NCI-H2081 (cell line): Measurements from ENCODE around the gene IL17RD.

Experiments used
- DNase-seq, 2 experiments: peaks; one replicate each; lab custom pipeline; 2025; lab: John Stamatoyannopoulos, UW

Gene IL17RD

DNA sequence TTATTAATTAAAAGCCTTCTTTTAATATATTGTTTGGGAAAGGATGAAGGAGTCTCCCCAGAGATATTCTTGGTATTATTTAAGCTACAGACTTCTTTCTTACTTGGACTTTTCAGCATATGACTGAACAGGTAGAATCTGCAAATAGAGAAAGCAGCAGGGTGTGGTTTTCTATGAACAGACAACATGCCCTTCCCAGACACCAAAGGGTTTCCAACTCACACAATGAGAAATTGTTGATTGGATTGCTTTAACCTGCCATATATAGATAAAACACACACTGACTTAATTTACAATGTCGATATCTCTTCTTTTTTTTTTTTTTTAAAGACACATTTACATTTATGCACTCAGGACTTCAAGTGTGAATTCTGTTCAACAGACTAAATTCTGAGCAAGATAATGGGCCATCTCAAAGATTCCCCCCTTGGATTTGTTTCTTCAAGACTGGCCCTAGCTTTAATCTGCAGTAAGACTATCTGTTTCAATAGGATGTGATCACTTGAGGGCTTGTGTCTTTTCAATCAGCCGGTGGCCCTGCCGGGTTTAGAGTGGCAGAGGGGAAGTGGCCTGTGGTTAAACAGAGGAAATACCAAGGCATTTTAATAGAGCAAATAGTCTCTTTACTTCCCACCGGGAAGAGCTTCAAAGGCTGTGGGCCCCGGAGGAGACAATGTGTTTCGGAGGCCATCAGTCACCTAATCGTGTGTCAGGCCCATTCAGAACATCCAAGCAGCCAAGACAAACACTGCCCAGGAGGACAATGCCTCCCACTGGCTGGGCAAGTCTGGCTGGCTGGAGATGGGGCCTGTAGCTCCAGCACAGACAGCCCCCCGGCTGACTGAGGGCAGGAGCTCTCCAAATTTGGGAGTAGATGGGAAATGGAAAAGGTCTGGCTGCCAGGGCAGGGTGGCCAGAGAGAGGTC is 6.1 kb downstream of the IL17RD start:
- peak in 1 of 2 experiments; percentile 8 for DNase-seq

DNA sequence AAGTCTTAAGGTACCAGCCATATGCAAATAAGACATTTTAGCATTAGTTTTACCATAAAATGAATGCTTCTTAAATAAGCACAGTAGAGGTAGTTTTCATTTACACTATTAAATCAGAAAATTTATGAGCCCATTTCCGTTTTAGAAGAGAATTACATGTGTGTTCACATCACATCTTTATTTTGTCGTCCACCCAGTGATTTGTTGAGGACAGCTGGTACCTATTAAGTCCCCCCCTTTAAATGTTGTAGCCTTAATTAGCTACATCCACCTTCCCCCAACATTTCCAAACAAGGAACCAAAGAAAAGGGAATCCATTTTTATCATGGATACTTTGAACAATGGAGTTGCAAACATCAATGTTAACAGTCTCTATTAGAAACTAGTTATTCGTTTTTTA is 6.8 kb downstream of the IL17RD start:
- peak in 1 of 2 experiments; percentile 47 for DNase-seq

DNA sequence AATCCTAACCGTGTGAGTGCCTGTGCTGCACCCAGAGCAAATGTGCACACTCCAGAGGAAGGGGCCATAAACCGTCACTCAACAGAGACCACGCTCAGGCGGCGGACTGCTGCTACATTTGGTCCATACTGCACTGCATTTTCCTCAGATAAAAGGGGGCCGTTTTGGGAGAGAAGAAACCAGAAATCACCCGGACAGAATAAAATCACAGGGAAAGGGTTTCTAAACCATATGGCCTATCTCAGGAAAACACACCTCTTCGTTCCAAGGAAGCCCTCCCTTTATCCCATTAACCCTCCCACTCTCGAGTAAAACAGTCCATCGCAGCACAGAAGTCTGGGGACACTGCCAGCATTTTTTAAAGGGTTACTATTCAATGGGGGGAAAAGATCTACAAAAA is 7.6 kb downstream of the IL17RD start:
- no peak for DNase-seq

DNA sequence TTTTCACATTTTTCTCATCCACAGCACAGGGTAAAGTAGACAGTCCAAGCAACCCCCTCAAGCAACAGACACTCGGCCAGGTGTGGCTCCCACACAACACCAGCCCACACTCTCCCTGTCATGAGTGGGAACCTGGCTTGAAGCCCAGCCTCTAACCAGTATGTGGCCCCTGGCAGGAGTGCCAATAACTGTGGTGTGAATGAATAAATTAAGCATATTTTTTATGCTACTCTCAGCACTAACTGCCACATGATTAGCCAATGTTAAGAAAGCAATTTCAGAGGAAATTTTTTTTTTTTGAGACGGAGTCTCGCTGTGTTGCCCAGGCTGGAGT is 9.9 kb downstream of the IL17RD start:
- no peak for DNase-seq

DNA sequence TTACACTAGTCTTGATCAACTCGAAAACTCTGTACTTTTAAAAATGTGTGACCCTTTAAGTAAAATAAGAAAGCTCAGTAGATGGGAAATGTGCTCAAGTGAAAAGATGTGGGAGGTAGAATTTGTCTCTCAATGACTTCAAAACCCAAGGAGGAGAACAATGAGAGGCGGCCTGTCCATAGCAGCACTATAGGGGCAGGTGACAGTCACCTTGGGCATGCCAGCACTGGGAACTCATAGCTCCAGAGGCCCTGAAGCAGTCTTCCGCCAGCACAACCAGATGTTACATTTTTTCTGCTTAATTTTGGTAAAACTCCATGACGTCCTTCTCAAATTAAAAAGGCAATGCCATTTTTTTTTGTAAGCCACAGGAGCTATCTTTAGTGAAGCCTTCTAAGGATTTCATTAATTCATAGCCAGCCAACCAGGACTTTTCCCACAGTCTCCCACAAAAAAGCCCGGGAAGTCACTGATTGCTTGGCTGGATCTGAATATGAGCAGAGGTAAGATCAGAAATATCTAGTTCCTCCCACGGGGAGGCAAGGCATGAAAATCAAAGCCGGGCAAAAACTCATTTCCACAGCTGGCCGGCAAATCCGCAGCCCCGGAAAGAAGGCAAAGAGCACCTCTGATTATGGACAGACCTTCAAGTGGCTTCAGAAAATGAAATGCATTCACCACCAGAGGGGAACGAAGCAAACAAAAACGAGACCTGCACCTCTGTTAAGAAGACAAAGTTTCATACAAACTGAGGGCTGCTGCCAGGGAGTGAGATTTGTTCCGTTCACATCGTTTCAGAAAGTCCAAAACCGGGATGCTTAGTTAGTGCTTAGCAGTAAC is 10.5 kb downstream of the IL17RD start:
- no peak for DNase-seq

DNA sequence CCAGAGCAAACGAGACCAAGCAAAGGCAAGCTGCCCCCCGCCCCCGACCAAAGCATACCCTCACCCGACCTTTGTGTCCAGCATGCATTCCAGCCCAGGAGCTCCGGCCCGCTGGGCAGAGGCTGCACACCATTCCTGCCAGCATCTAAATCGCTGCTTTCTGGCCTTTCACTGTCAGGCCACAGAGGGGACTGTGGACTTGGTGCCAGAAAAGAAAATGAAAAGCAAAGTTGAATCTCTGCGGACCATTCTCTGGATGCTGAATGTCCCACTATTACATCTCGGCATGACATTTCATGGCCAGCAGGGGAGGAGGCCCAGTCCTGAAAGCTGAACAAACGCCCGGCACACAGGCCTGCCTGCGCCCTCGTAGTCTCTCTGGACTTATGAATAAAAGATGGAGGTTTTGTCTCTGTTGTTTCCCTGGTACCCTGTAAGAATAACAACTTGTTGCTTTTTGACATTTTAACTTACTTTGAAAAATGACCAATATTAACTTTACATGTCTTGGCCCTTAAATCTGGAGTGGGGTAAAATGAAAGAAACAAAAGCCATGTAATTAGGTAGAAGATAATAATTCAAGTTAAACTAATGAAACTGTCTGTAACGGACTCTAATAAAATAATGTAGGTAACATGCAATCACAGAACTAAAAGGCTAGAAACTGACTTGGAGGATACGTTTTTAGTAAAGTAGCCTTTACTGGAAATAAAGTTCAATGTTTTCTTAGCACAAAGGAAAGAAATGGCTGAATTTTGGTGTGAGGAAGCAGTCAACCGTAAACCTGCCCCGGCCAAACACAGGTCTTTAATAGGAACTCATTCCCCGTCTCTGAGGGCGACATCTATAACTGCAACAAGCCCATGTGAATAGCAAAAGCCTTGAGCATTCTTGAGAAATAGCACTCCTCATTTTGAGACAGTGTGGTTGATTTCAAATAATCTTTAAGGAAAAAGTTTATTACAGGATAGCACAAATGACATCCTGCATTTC is 12.7 kb downstream of the IL17RD start:
- DNase-seq = no peak

DNA sequence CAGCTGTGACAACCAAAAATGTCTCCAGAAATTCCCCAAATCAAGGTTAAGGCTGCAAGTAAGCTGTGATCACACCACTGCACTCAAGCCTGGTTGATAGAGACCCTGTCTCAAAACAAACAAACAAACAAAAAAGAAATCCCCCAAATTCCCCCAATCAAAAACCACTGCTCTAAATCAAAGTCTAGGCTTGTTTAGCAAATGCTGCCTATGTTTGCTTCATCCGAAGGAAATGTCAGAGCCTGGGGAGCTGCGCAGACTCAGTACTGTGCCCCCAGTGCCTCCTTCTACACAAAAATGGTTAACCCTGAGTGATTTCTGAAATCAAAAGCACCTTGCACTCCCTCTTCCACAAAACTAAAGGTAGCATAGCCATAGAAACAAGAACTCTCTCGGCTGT is 13.4 kb downstream of the IL17RD start:
- DNase-seq = no peak

DNA sequence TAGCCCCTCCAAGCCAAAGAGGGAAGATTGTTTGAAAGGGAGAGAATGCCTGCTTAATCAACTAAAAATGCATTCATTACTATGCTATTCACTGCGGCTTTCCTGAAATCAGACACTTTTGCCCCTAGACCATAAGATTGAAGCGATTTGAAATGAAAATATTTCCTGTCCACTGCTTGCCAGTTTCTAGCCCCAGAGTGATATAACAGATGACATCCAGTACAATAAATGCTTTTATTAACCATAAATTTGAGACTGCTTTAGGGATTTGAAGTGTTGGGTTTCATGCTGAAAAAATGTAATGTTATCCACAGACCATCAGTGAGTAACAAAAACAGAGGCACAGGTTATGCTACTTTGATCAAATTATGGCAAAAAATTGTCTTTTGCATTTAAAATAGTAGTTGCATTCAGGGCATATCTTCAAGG is 14.1 kb downstream of the IL17RD start:
- DNase-seq = no peak

DNA sequence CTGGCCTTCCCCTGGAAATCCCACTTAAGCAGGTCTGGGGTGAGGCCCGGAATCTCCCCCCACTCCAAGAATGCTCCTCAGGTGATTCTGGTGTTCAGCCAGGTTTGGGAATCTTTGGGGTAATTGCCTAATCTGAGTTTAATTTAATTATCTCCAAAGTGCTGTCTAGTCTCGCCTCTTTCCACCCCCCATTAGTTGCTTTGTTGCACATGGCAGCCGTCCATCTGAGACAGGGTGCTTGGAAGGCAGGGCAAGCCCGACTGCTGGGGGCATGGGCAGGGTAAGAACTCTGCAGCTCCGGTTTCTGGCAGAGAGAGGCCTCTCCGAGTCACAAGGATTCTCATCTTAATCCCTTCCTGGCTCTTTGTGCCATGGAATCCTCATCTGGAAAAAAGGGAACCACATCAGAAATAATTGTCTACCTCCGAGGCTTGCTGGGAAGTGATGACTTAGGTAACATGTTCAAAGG is 15.0 kb downstream of the IL17RD start:
- no peak for DNase-seq

DNA sequence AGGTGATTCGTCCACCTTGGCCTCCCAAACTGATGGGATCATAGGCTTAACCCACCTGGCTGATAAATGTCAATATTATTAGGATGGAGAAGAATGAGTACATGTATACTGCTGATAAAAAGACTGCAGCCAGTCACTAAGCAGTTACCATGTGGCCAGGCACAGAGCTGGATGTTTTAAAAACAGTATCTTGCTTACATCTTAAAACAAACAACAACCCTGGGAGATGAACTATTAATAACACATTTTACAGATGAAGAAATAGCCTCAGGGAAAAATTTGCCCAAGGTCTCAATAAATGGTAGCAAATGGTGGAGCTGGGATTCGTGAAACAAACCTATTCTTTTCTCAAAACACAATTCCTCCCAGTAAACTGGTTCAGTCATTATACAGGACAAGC is 18.1 kb downstream of the IL17RD start:
- DNase-seq = no peak

DNA sequence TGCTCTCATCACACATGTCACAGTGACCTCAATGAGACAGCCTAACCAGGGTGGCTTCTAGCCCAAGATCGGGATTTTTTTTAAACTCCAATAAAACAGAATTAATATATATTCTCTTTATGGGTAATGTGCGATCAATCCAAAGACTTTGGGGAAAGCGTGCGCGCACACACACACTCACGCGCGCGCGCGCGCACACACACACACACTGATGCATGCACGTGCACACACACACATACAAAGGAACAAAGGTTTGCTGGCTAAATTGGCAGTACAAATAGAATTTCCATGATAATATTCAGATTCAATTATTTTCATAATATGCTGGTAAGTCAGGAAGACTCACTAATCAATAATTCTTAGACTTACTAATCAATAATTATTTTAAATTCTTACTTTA is 19.3 kb downstream of the IL17RD start:
- DNase-seq = no peak

DNA sequence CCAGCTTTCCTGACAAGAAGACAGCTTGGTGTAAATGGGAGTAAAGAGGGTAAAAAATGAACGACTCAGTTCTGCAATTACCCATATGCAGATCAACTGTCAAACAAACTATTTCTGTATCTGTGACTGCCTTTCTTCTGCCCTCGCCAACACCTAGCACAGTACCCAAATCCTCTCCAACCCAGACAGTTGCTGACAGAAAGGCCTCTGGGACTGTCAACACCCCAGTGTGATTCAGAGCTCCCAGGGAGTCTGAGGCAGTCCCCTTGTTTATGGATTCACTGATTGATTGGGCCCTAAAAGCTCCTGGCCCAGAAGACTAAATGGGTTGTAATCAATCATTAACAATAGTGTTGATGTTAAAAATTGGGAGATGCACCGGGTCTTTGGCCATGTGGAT is 20.2 kb downstream of the IL17RD start:
- no peak for DNase-seq

DNA sequence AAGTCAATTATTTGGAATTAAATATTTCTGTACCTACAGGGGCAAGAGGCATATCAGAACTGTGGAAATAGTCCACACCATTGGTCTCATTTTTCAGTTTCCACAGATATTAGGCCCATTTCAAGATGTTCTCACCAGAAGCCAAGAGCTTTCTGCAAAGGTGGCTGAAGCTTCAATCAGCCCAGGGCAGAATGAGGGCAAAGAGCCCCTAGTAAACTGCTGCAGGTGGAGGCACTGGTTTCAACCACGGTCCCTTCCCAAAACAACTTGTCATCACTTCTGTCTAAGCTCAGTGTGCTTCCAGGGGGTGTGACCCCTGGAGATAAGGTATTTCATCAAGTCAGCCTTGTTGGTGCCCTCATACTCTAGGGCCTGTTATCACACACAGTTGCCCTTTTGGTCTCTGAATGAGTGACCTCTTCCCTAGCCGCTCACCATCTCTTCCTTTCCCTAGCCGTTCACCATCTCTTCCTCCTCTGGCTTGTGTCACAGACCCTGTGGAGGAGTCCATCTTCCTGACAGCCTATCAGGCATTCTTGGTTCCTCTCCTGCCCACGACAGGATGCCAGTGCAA is 21.2 kb downstream of the IL17RD start:
- DNase-seq = no peak

DNA sequence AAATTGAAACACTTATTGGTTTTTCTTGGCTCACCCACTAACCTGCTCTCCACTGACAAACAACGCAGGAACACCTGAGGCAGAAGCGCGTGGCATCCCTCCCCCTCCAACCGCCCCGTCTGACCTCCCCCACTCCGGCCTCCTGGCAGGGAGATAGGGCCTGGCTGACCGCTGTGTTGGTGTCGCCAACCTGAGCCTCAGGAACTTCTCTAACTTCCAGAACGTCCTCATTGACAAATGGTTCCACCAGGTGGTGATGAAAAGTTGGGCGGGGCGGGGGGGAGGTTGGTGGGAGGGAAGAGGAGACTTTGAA is 22.8 kb downstream of the IL17RD start:
- DNase-seq = no peak

DNA sequence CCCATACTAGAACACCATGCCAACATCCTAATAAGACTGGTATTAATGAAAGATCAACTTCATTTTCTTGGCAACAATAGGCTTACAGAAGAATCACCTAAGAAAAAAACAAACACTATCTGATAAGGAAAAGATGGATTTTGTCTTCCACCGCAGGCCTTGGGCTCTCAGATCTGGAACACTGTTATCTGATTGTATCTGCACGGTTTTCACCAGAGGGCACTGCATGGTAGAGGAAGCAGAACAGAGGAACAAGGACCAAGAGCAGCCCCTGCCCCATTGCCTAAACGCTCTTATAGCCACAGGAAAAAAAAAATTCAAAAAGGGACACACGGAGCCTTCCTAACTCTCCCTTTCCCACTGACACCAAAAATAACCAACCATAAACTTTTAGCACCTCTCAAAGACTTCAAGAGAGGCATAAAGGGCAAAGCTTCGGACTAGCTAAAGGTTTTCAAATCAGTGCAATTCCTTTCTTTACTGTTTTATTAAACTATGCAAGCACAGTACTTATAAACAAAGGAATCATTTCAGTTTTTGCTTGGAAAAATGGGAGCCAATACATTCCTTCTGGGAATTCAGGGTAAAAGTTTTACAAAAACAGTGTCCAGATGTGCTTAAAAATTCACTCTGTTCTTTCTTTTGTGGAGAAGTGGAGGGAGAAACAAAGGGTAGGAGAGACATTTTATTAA is 23.3 kb downstream of the IL17RD start:
- DNase-seq = no peak

DNA sequence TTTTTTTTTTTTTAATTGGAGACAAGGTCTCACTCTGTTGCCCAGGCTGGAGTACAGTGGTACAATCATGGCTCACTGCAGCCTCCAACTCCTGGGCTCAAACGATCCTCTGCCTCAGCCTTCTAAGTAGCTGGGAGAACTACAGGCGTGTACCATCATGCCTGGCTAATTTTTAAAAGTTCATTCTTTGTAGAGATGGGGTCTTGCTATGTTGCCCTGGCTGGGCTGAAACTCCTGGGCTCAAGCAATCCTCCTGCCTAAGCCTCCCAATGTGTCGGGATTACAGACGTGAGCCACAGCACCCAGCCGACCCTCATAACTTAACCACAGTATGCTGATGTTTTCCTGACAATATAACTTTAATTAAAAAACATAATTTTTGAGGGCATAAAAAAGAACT is 24.3 kb downstream of the IL17RD start:
- DNase-seq = no peak

DNA sequence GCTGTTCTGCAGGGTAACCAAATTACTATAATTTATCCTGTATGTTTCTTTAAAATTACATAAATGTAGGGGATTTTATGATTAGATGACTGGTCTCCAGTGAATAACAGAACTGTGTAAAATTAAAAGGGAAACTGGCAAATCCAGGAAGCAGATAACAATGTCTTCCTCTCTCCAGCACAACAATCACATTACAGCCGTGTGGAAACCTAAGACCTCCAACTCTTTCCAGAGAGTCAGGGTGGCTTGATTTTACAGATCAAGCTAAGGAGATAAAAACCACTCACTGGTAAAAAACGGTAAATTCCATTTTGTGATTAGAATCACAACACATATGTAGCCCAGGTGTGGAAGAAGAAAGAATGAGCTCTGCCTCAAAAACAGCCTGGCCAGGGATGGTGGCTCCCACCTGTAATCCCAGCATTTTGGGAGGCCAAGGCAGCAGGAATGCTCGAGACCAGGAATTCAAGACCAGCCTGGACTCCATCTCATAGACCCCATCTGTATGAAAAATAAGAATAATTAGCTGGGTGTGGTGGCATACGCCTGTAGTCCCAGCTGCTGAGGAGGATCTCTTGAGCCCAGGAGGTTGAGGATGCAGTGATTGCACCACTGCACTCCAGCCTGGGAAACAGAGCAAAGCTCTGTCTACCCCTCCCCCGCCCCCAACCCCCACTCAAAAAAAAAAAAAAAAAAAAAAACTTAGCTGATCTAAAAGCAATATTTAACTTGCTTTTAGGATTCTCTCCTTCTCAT is 29.0 kb downstream of the IL17RD start:
- no peak for DNase-seq

DNA sequence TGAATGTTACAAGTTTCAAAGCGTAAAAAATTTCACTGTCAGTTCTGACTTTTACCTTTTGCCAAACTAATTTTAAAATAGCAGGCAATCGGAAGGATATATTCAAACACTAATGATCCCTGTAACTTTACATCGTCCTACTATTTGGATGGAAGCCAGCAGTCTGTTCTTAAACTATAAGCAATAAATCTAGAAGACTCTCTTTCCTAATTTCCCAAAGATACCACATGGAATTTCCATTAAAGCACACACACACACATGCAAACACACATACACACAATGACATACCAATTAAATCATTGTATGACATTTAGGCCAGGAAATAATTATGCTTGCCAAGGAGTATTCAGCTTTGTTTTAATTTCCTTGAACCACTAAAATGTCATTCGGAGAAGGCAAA is 32.0 kb downstream of the IL17RD start:
- DNase-seq = no peak

DNA sequence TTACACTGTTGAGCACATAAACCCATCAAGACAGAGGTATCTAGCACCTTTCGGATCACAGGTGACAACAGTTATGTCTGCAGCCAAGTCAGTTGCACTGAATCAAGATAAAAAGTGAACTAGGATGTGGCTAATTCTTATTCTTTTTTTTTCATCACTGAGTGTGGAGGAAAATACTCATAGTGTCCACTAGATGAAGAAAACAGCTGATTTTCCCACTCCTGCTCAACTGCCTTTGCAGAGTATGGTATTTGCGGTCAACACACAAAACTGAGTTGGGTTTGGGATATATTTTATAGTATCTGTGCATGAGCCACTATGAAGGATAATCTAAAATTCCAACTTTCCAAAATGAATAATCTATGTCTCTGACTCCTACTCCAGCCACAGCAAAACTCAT is 32.5 kb downstream of the IL17RD start:
- DNase-seq = no peak

DNA sequence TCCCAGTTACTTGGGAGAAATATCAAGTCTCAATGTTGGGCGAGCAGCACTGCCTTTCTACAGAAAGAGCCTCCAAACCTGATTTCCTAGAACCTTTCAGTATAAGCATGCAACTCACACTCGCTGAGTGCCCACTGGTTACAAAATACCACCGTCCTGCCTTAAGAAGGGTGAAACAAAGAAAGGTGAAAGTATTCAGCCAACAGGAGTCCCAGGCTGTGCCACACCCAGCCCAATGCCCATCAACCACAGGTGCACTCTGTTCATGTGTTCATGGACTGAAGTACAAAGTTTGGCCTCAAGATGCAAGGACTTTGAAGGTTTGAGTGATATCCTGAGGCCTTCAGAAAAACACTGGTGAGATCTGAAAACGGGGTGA is 34.0 kb downstream of the IL17RD start:
- no peak for DNase-seq
